ENCODE measurements around the gene GPANK1.

GRCh38 chr6:31642798-31643570, 21.8 kb downstream of the GPANK1 start:
- no peak for TF ChIP-seq HDGF (IDR thresholded peaks at IDR 0.05; ENCODE audit: borderline replicate concordance)
- no peak for TF ChIP-seq BHLHE40 (IDR thresholded peaks at IDR 0.05; ENCODE audit: borderline replicate concordance)
- no peak for TF ChIP-seq LEF1 (IDR thresholded peaks at IDR 0.05; ENCODE audit: borderline replicate concordance)
- no peak for TF ChIP-seq NFRKB (IDR thresholded peaks at IDR 0.05)
- no peak for TF ChIP-seq FOXA1 (IDR thresholded peaks at IDR 0.05)
- no peak for TF ChIP-seq ZNF384 (IDR thresholded peaks at IDR 0.05)
- TF ChIP-seq SP1 (IDR thresholded peaks at IDR 0.05), result no peak
- TF ChIP-seq ELF4 (IDR thresholded peaks at IDR 0.05), result no peak

Measured in HEK293T (cell line).